Immature natural killer cell (primary cell): ENCODE measurements around the gene HSFX3. TPM values are rescaled to one million over a fixed set of nuclear protein-coding genes. Genes with fewer than 3 reads are reported as not detected.
"Not testable (repeated sequence)": the region's sequence is repeated elsewhere in the genome, so short reads cannot be mapped to it uniquely, and the experiment has no call there.

Experiments
- DNase-seq, 3 donors: peaks; one replicate each; pipeline ENCODE4 v3.0.0; 2022; ENCODE audit warnings: mixed read lengths in 1 of 3
- H3K27ac Mint-ChIP-seq, 6 donors: one replicate each; pipeline ENCODE4 v1.8.0; 2020; ENCODE audit warnings: mixed read lengths in 6 of 6, mild to moderate bottlenecking in 5 of 6, inconsistent platforms in 4 of 6, moderate library complexity in 3 of 6
- H3K27me3 Mint-ChIP-seq, 3 donors: one replicate each; pipeline ENCODE4 v1.8.0; 2020 to 2021; ENCODE audit warnings: low read depth in 3 of 3, mild to moderate bottlenecking in 3 of 3, mixed read lengths in 3 of 3, moderate library complexity in 3 of 3, inconsistent platforms in 1 of 3
- H3K36me3 Mint-ChIP-seq, 3 donors: one replicate each; pipeline ENCODE4 v1.8.0; 2020; ENCODE audit warnings: mixed read lengths in 3 of 3, inconsistent platforms in 2 of 3, mild to moderate bottlenecking in 2 of 3
- H3K4me1 Mint-ChIP-seq, 2 donors: one replicate each; pipeline ENCODE4 v1.8.0; 2020; ENCODE audit warnings: inconsistent platforms in 2 of 2, mild to moderate bottlenecking in 2 of 2, mixed read lengths in 2 of 2, moderate library complexity in 1 of 2
- H3K4me3 Mint-ChIP-seq, 5 donors: one replicate each; pipeline ENCODE4 v1.8.0; 2020; ENCODE audit warnings: mild to moderate bottlenecking in 5 of 5, mixed read lengths in 5 of 5, inconsistent platforms in 3 of 5, moderate library complexity in 3 of 5
- H3K9me3 Mint-ChIP-seq, 6 donors: one replicate each; pipeline ENCODE4 v1.8.0; 2020; ENCODE audit warnings: mild to moderate bottlenecking in 6 of 6, mixed read lengths in 6 of 6, inconsistent platforms in 4 of 6, moderate library complexity in 3 of 6
- polyA plus RNA-seq, 3 donors: library from polyadenylated mRNA; unstranded; fragments of 300-500 nt; fragmentation: Illumina TruSeq; gene quantifications; one replicate each; pipeline ENCODE4 v1.2.3, GENCODE V29; 2021

The HSFX3 gene
- polyA plus RNA-seq, 3 donors from 2014 or later = not detected

GRCh38 chrX:149563359-149563758 is 13.6 kb upstream of the HSFX3 start:
- H3K4me1 Mint-ChIP-seq = no peaks in the 10 kb centered on the region
- DNase-seq = no peak
- H3K27me3 Mint-ChIP-seq = peaks cover 0 to 5% (median 0%) of the 10 kb centered on the region in 3 donors
- no peak overlapping the region for H3K27ac Mint-ChIP-seq
- no peaks in the 10 kb centered on the region for H3K36me3 Mint-ChIP-seq
- no peak overlapping the region for H3K4me3 Mint-ChIP-seq
- H3K9me3 Mint-ChIP-seq = no peaks in the 10 kb centered on the region

GRCh38 chrX:149555251-149555650 is 5.5 kb upstream of the HSFX3 start:
- not testable (repeated sequence) for H3K4me1 Mint-ChIP-seq, H3K4me3 Mint-ChIP-seq, H3K36me3 Mint-ChIP-seq, DNase-seq, H3K9me3 Mint-ChIP-seq, H3K27ac Mint-ChIP-seq, H3K27me3 Mint-ChIP-seq

GRCh38 chrX:149551939-149552248 is 2.2 kb upstream of the HSFX3 start:
- not testable (repeated sequence) for H3K9me3 Mint-ChIP-seq, H3K27me3 Mint-ChIP-seq, H3K4me3 Mint-ChIP-seq

GRCh38 chrX:149551245-149551938 is 1.7 kb upstream of the HSFX3 start:
- H3K36me3 Mint-ChIP-seq, H3K9me3 Mint-ChIP-seq: not testable (repeated sequence)

More at GRCh38 chrX:149551939-149552248, 2.2 kb upstream of the HSFX3 start:
- not testable (repeated sequence) for H3K4me1 Mint-ChIP-seq, H3K27ac Mint-ChIP-seq, H3K36me3 Mint-ChIP-seq, DNase-seq

DNA sequence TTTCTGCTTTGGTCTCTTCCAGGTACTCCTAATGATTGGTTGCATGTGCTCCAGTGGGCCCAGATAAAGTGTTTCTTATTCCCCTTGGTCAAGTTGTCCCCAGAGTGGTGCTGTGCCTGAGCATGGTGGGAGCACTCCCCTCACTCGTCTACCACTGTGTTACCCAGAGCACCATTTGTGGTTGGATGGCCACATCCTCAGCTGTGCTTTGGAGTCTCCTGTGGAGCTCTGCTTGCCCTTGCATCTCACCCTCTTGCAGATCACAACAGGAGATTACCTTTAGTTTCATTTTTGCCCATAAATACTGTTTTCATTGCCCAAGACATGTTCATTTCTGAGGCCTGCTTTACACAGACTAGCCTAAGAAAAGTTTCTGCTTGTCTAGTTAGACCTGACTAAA is 730 bp upstream of the HSFX3 start:
- H3K4me1 Mint-ChIP-seq, H3K4me3 Mint-ChIP-seq, H3K9me3 Mint-ChIP-seq, H3K36me3 Mint-ChIP-seq, H3K27me3 Mint-ChIP-seq: not testable (repeated sequence)
- peak overlapping the region in 2 of 6 donors; percentile 1 to 2 for H3K27ac Mint-ChIP-seq
- peak; percentile 43 to 55 (median 44) for DNase-seq

More at GRCh38 chrX:149551245-149551938, 1.7 kb upstream of the HSFX3 start:
- not testable (repeated sequence) for DNase-seq, H3K4me3 Mint-ChIP-seq, H3K27ac Mint-ChIP-seq, H3K27me3 Mint-ChIP-seq, H3K4me1 Mint-ChIP-seq

GRCh38 chrX:149547782-149548181 is 1.9 kb downstream of the HSFX3 start:
- H3K36me3 Mint-ChIP-seq, H3K27me3 Mint-ChIP-seq, H3K27ac Mint-ChIP-seq, DNase-seq, H3K4me1 Mint-ChIP-seq, H3K4me3 Mint-ChIP-seq, H3K9me3 Mint-ChIP-seq: not testable (repeated sequence)

DNA sequence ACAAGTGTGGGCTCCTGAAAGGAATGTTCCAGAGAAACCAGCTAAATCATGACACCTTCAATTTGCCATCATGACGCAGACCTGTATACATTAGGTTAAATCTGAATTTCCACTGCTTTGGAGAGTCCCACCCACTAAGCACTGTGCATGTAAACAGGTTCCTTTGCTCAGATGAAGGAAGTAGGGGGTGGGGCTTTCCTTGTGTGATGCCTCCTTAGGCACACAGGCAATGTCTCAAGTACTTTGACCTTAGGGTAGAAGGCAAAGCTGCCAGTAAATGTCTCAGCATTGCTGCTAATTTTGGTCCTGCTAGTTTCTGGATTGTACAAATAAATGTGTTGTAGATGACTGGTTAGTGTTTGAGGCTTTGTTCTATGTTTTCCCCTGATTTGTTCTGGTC is 2.8 kb downstream of the HSFX3 start:
- not testable (repeated sequence) for H3K27me3 Mint-ChIP-seq, H3K36me3 Mint-ChIP-seq, H3K9me3 Mint-ChIP-seq, DNase-seq, H3K4me1 Mint-ChIP-seq, H3K4me3 Mint-ChIP-seq, H3K27ac Mint-ChIP-seq

DNA sequence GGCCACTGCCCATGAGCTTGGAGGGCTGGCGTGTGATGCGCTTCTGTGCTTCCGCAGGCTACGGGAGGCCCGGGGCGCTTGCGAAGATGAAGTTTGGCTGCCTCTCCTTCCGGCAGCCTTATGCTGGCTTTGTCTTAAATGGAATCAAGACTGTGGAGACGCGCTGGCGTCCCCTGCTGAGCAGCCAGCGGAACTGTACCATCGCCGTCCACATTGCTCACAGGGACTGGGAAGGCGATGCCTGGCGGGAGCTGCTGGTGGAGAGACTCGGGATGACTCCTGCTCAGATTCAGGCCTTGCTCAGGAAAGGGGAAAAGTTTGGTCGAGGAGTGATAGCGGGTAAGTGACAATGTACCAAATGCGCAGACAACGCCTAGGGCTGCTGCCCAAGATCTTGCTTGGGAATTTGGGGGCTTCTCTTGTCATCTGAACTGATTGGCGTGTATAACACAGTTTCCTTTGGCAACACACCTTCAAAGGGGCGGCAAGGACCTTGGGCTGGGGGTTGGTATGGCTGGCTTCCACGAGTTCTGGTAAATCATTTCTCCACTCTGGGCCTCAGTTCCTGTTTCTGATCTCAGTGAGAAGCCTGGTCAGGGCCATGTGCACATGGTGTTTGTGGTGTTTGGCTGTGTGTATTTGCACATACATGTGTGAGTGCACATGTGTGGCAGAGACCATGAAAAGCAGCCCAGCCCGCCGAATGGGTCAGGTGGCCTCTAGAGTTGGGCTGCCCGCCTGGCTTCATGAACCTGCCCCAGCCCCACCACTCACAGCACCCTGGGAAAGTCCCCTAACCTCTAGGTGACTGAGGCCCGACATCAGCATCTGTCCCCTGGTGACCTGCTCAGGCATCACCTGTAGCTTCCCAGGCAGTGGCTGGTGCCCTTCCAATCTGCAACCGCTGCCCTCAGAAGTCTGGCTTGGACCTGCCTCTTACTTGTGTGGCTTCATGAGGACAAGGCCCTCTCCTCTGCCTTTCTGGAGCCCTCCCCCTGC is 3.9 kb downstream of the HSFX3 start:
- H3K9me3 Mint-ChIP-seq, H3K4me1 Mint-ChIP-seq, H3K27ac Mint-ChIP-seq, H3K27me3 Mint-ChIP-seq, DNase-seq, H3K36me3 Mint-ChIP-seq, H3K4me3 Mint-ChIP-seq: not testable (repeated sequence)

DNA sequence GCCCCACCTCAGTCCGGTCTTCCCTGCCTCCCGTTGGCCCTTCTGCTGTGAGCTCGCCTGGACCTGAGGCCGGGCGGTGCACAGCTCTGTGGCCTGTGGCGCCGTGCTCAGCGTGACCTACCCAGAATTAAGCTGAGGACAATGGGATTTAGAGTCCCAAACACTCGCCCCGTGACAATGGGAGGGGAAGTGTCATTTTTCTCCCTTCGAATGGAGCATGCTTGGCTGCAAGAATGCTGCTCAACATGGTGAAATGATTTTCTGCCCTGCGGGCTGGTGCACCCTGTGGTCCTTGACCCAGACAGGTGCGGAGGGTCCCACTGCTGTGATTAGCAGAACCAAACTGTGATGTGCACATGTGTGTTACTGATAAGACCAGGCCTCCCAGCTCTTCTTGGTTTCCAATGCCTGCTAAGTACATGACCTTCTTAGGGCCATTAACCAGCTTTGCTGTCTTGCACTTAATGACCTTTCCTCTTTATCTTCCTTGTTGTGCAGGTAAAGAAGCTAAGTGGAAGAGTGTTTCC is 8.1 kb downstream of the HSFX3 start:
- no peak for DNase-seq
- Mint-ChIP-seq H3K9me3 (no peaks in the 10 kb centered on the region), H3K27ac (peak overlapping the region; percentile 97 to 100 (median 99)), H3K36me3 (no peaks in the 10 kb centered on the region), H3K4me3 (peak overlapping the region; percentile 80 to 93 (median 91)), H3K4me1 (peaks cover 16 to 17% of the 10 kb centered on the region in 2 donors), H3K27me3 (peaks cover 6 to 10% (median 9%) of the 10 kb centered on the region in 3 donors)

DNA sequence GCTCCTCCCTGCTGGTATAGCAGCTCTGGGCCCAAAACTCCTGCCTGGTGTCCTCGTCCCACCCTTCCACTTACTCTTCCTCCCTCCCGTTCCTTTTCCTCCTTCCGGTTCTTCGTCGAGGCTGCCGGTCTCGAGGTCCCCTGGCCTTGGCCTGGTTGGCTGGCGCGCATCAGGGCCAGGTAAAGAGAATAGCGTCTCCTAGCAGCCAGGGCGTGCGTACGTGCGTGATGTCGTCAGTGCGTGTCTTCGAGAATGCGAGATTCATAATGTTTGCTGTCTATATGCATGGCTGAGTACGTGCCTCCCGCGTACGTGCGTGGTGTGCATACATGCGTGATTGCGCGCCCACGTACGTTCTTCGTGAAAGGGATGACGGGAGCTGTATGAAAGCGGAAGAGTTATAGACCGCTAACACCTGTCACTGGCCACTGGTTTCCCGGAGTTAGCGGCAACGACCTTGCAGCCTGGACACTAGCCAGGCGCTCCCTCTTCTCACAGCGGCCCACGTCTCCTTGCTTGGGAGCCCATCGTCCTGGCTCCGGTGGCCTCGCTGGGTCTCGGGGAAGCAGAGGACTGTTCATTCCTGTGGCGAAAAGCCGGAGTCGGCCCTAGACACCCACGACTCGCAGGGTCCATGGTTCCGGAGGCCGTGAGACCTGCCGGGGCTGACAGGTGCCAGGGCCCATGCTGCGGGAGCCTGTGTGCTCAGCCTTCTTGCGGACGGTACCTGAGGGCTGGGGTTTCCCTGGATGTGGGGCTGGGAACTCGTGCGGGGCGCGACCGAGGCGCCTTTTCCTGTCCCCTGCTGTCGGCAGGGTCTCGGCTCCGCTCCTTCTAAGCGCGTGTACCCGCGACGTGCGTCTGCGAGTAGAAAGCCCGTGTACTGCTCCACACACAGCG is 8.9 kb downstream of the HSFX3 start, which contains the start of gene EOLA1:
Gene EOLA1, plus strand, starts transcription at position 392 of the 900 bp plus-strand sequence. CDS start 4,619 bp downstream, outside the sequence.
- Mint-ChIP-seq H3K9me3 (no peaks in the 10 kb centered on the region), H3K27ac (peak within 1 kb of the TSS; percentile 97 to 100 (median 99)), H3K27me3 (peaks cover 6 to 10% (median 9%) of the 10 kb centered on the region in 3 donors), H3K36me3 (no peaks in the 10 kb centered on the region), H3K4me1 (peaks cover 16 to 17% of the 10 kb centered on the region in 2 donors), H3K4me3 (peak within 1 kb of the TSS; percentile 91 to 93 (median 91))
- DNase-seq = peak in 2 of 3 donors; percentile 87 to 91

DNA sequence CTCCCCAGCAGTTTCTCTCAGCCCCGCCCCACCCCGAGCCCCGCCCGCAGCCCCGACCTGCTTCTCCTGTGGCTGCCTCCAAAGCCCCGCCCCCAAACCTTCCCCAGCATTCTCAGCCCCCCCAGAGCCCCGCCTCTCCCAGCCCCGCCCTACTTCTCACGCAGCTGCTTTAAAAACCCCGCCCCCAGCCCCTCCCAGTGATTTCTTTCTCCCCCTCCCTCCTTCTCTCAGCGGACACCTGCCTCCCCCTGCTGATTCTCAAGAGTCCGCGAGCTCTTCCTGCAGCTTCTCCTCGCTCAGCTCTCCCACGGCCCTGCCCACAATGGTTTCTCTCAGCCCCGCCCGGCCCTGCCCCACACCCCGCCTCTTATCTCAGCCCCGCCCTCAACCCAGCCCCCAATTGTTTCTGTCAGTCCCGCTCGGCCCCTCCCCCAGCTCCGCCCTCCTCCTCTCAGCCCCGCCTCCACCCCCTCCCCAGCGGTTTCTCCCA is 9.5 kb downstream of the HSFX3 start:
- peak overlapping the region; percentile 80 to 93 (median 91) for H3K4me3 Mint-ChIP-seq
- H3K27ac Mint-ChIP-seq = peak overlapping the region; percentile 97 to 100 (median 99)
- H3K9me3 Mint-ChIP-seq = no peaks in the 10 kb centered on the region
- H3K27me3 Mint-ChIP-seq = peaks cover 8 to 10% (median 9%) of the 10 kb centered on the region in 3 donors
- H3K36me3 Mint-ChIP-seq = peaks cover 0 to 1% (median 0%) of the 10 kb centered on the region in 3 donors
- H3K4me1 Mint-ChIP-seq = peaks cover 16 to 17% of the 10 kb centered on the region in 2 donors
- DNase-seq = peak; percentile 84 to 91 (median 88)

- peak overlapping the region; percentile 78 to 91 (median 87) for H3K4me3 Mint-ChIP-seq
- peaks cover 16% of the 10 kb centered on the region in 2 donors for H3K4me1 Mint-ChIP-seq
- peak overlapping the region; percentile 70 to 97 (median 95) for H3K27ac Mint-ChIP-seq
- H3K27me3 Mint-ChIP-seq = peaks cover 8 to 12% (median 9%) of the 10 kb centered on the region in 3 donors
- H3K9me3 Mint-ChIP-seq = no peaks in the 10 kb centered on the region
- peak; percentile 82 to 91 (median 90) for DNase-seq
- H3K36me3 Mint-ChIP-seq = peaks cover 0 to 6% (median 0%) of the 10 kb centered on the region in 3 donors
These were observed 10.2 kb downstream of the HSFX3 start for GRCh38 chrX:149539283-149540130.
